A549 (cell line): Measurements from ENCODE around the gene ZNF222. TPM values are rescaled to one million over a fixed set of nuclear protein-coding genes. Genes with fewer than 3 reads are reported as not detected.
A peak's percentile ranks its signal among the peaks of the same experiment; 100 is the strongest.

ENCODE experiments used
- ATAC-seq, 2 experiments: fragments of 200-7000 bp in 1 of 2; fragments of >200 bp in 1 of 2; cut with Nextera tagmentation in 1 of 2; cut with Tn5 transposase in 1 of 2; 3 replicates each; pipeline versions ENCODE4 v1.8.0 to v1.9.1; 2018 to 2020; ENCODE audit warnings: mild to moderate bottlenecking in 1 of 2, moderate library complexity in 1 of 2
- CTCF ChIA-PET: fragments of 300-600 bp; sonication (Branson Sonifier 250); formaldehyde crosslinking; extraction: SDS; loops from one replicate; lab custom pipeline; 2021; ENCODE audit warnings: antibody characterized with exemption, inconsistent platforms; lab: Yijun Ruan, JAX
- POLR2A ChIA-PET: fragments of 350-600 bp; formaldehyde crosslinking; extraction: SDS; loops from one replicate; lab custom pipeline; 2021; ENCODE audit warnings: antibody characterized with exemption, inconsistent platforms; lab: Yijun Ruan, JAX
- DNase-seq, 2 experiments: peaks; one replicate each; pipeline versions ENCODE4 v3.0.0 to v3.0.0-alpha.2; 2011 to 2016; ENCODE audit warnings: low read depth in 1 of 2, low spot score in 1 of 2
- FAIRE-seq: peaks from 2 replicates; lab custom pipeline; 2011; peaks lifted over from hg19 to GRCh38; lab: Jason Lieb, UNC
- H3K27ac ChIP-seq, 2 experiments: fragments of >200 bp; sonication (Bioruptor Twin); formaldehyde crosslinking; 3 replicates each; pipeline ENCODE4 v1.5.1; 2016 to 2017
- H3K4me1 ChIP-seq: fragments of >200 bp; sonication (Bioruptor Twin); formaldehyde crosslinking; 3 replicates; pipeline ENCODE4 v1.6.1; 2016
- H3K4me2 ChIP-seq: fragments of >200 bp; sonication (Bioruptor Twin); formaldehyde crosslinking; 3 replicates; pipeline ENCODE4 v1.6.1; 2016
- H3K4me3 ChIP-seq: fragments of >200 bp; sonication (Bioruptor Twin); formaldehyde crosslinking; 3 replicates; pipeline ENCODE4 v1.5.1; 2016
- H3K9me3 ChIP-seq: fragments of >200 bp; sonication (Bioruptor Twin); formaldehyde crosslinking; 3 replicates; pipeline ENCODE4 v1.6.1; 2016
- BCL3 ChIP-seq: fragments of >200 bp; sonication (Bioruptor Twin); formaldehyde crosslinking; IDR thresholded peaks from 3 replicates; pipeline ENCODE4 v1.6.1; 2016
- BHLHE40 ChIP-seq: IDR thresholded peaks from 2 replicates; pipeline ENCODE4 v1.6.1; 2012; ENCODE audit warnings: low read depth, low read length, inconsistent platforms
- CBX2 ChIP-seq: fragments of 200-600 bp; sonication (generic); IDR thresholded peaks from 2 replicates; pipeline ENCODE4 v1.6.1; 2016; ENCODE audit warnings: low read depth, mild to moderate bottlenecking, borderline replicate concordance
- CBX8 ChIP-seq: fragments of 200-600 bp; sonication (generic); IDR thresholded peaks from 2 replicates; pipeline ENCODE4 v1.6.1; 2016
- CEBPB ChIP-seq, 2 experiments: fragments of >200 bp in 1 of 2; sonication (Bioruptor Twin) in 1 of 2; formaldehyde crosslinking in 1 of 2; IDR thresholded peaks; 2 replicates each; pipeline ENCODE4 v1.6.1; 2012 to 2016
- EHMT2 ChIP-seq: fragments of 200-600 bp; sonication (generic); IDR thresholded peaks from 2 replicates; pipeline ENCODE4 v1.6.1; 2016; ENCODE audit warnings: antibody characterized with exemption, low read depth, mild to moderate bottlenecking, moderate library complexity
- ELK1 ChIP-seq: fragments of 150-350 bp; IDR thresholded peaks from 2 replicates; pipeline ENCODE4 v1.6.1; 2014; ENCODE audit warnings: low read depth, mild to moderate bottlenecking, low read length
- ESRRA ChIP-seq: fragments of 150-350 bp; IDR thresholded peaks from 2 replicates; pipeline ENCODE4 v1.6.1; 2014; ENCODE audit warnings: mild to moderate bottlenecking, low read length, borderline replicate concordance
- FOSL2 ChIP-seq, 2 experiments: fragments of 450-650 bp in 1 of 2; fragments of >200 bp in 1 of 2; sonication (Bioruptor Twin) in 1 of 2; formaldehyde crosslinking; IDR thresholded peaks; 2 replicates each; pipeline versions ENCODE4 v1.5.0 to v1.6.1; 2016 to 2020; ENCODE audit warnings: mild to moderate bottlenecking in 1 of 2, moderate library complexity in 1 of 2
- FOXS1 ChIP-seq: fragments of 250-450 bp; sonication (Bioruptor Pico); IDR thresholded peaks from 2 replicates; pipeline ENCODE4 v1.5.0; 2020; ENCODE audit warnings: mild to moderate bottlenecking, moderate library complexity
- HDAC2 ChIP-seq: fragments of 200-600 bp; sonication (generic); IDR thresholded peaks from 2 replicates; pipeline ENCODE4 v1.6.1; 2016
- HES2 ChIP-seq: fragments of >200 bp; sonication (Bioruptor Twin); formaldehyde crosslinking; IDR thresholded peaks from 2 replicates; pipeline ENCODE4 v1.6.1; 2016
- HEYL ChIP-seq: fragments of 250-450 bp; sonication (Bioruptor Pico); IDR thresholded peaks from 2 replicates; pipeline ENCODE4 v1.8.0; 2021; ENCODE audit warnings: mild to moderate bottlenecking, moderate library complexity
- HOXA7 ChIP-seq: fragments of 250-450 bp; sonication (Bioruptor Pico); IDR thresholded peaks from 2 replicates; pipeline ENCODE4 v1.5.0; 2020; ENCODE audit warnings: mild to moderate bottlenecking, moderate library complexity
- JUN ChIP-seq, 2 experiments: fragments of >200 bp; sonication (Bioruptor Twin); formaldehyde crosslinking; IDR thresholded peaks; 2 replicates in 1 of 2; 3 replicates in 1 of 2; pipeline ENCODE4 v1.6.1; 2016 to 2017
- JUNB ChIP-seq: fragments of >200 bp; sonication (Bioruptor Twin); formaldehyde crosslinking; IDR thresholded peaks from 2 replicates; pipeline ENCODE4 v1.6.1; 2016
- KDM5A ChIP-seq: fragments of 200-600 bp; sonication (generic); IDR thresholded peaks from 2 replicates; pipeline ENCODE4 v1.6.1; 2016; ENCODE audit warnings: antibody characterized with exemption, mild to moderate bottlenecking
- MAFK ChIP-seq: fragments of 450-650 bp; IDR thresholded peaks from 2 replicates; pipeline ENCODE4 v1.6.1; 2014; ENCODE audit not compliant: partially characterized antibody
- MAX ChIP-seq: IDR thresholded peaks from 2 replicates; pipeline ENCODE4 v1.6.1; 2012
- MAZ ChIP-seq: fragments of 150-350 bp; IDR thresholded peaks from 2 replicates; pipeline ENCODE4 v1.6.1; 2014; ENCODE audit warnings: antibody characterized with exemption, low read depth, low read length, borderline replicate concordance
- NFE2L2 ChIP-seq: fragments of 150-350 bp; conservative IDR thresholded peaks from 2 replicates; pipeline ENCODE4 v1.6.1; 2014; ENCODE audit warnings: low read length
- NR3C1 ChIP-seq: fragments of >200 bp; sonication (Bioruptor Twin); formaldehyde crosslinking; IDR thresholded peaks from 3 replicates; pipeline ENCODE4 v1.6.1; 2017
- PBX3 ChIP-seq: IDR thresholded peaks from 2 replicates; pipeline ENCODE4 v1.6.1; 2012
- PHF8 ChIP-seq: fragments of 200-600 bp; sonication (generic); IDR thresholded peaks from 2 replicates; pipeline ENCODE4 v1.6.1; 2016; ENCODE audit warnings: low read depth, mild to moderate bottlenecking, antibody characterized with exemption, moderate library complexity, borderline replicate concordance
- POLR2A ChIP-seq: IDR thresholded peaks from 2 replicates; pipeline ENCODE4 v1.6.1; 2012; ENCODE audit warnings: mild to moderate bottlenecking, low read length
- RARB ChIP-seq: fragments of 250-450 bp; sonication (Bioruptor Pico); IDR thresholded peaks from 2 replicates; pipeline ENCODE4 v1.8.0; 2021; ENCODE audit warnings: mild to moderate bottlenecking, moderate library complexity
- RCOR1 ChIP-seq: fragments of 150-350 bp; IDR thresholded peaks from 2 replicates; pipeline ENCODE4 v1.6.1; 2014; ENCODE audit warnings: antibody characterized with exemption, low read length, low read depth
- RFX5 ChIP-seq: fragments of 450-650 bp; IDR thresholded peaks from 2 replicates; pipeline ENCODE4 v1.7.1; 2014; ENCODE audit warnings: antibody characterized with exemption, mild to moderate bottlenecking, moderate library complexity
- SREBF2 ChIP-seq: fragments of 450-650 bp; IDR thresholded peaks from 2 replicates; pipeline ENCODE4 v1.6.1; 2014; ENCODE audit warnings: mild to moderate bottlenecking, moderate library complexity
- USF2 ChIP-seq: fragments of 450-650 bp; IDR thresholded peaks from 2 replicates; pipeline ENCODE4 v1.6.1; 2014; ENCODE audit warnings: antibody characterized with exemption
- ZFP36 ChIP-seq: fragments of 450-650 bp; IDR thresholded peaks from 2 replicates; pipeline ENCODE4 v1.6.1; 2014; ENCODE audit warnings: borderline replicate concordance; ENCODE audit not compliant: partially characterized antibody
- ZSCAN20 ChIP-seq: fragments of 250-450 bp; sonication (Bioruptor Pico); IDR thresholded peaks from 2 replicates; pipeline ENCODE4 v1.8.0; 2022; ENCODE audit warnings: mild to moderate bottlenecking, moderate library complexity
- WGBS: methylation state at CpG from one replicate; pipeline ENCODE4 v1.1.6; 2017; ENCODE audit errors: missing lambda C conversion rate; 5-methylcytosine and 5-hydroxymethylcytosine counted together
- polyA minus RNA-seq: library from RNA; depleted of rRNA, polyadenylated mRNA; stranded (reverse); fragments of >200 nt; gene quantifications from 2 replicates; pipeline ENCODE4 v1.2.3, GENCODE V29; 2011; rRNA and poly(A)+ RNA removed
- polyA plus RNA-seq, 4 experiments: library from polyadenylated mRNA; depleted of rRNA in 3 of 4; stranded (reverse); fragments of >200 nt; fragmentation: RNase III in 1 of 4; extraction: RNeasy Plus Mini Kit Qiagen cat#74134 plus additional on column Dnase treatment in 1 of 4; gene quantifications; 2 replicates in 3 of 4; 3 replicates in 1 of 4; pipeline ENCODE4 v1.2.3, GENCODE V29; 2011 to 2017

The ZNF222 gene
- 6.2 and 7.0 TPM in 2 replicates for polyA plus RNA-seq (2011; rRNA removed)
- 1.8 and 2.8 TPM in 2 replicates for polyA plus RNA-seq (2012; cell fraction: cytosol; rRNA removed)
- 1.00 and 2.4 TPM in 2 replicates for polyA plus RNA-seq (2012; cell fraction: nucleus; rRNA removed)
- 4.6 to 5.9 TPM (median 4.7 TPM) in 3 replicates for polyA plus RNA-seq (2017; fragmentation: RNase III; extraction: RNeasy Plus Mini Kit Qiagen cat#74134 plus additional on column Dnase treatment)
- polyA minus RNA-seq, result 4.5 and 6.9 TPM in 2 replicates

- WGBS, result 9% methylated on average over 37 of the region's 37 CpGs
These were observed at the start of gene ZNF222 for GRCh38 chr19:44025217-44025936. ZNF222 (plus strand) TSS chr19:44025379; CDS start chr19:44025437, 58 bp downstream.

GRCh38 chr19:43976732-43977131 is 48.4 kb upstream of the ZNF222 start:
- Histone ChIP-seq H3K4me3 (no peak overlapping the region), H3K27ac (no peak overlapping the region), H3K9me3 (peaks cover 84% of the 10 kb centered on the region), H3K4me2 (no peak overlapping the region), H3K4me1 (no peaks in the 10 kb centered on the region)
- DNase-seq (no peak), FAIRE-seq (peak; percentile 84), ATAC-seq (no peak)
- no peak for TF ChIP-seq HDAC2
- TF ChIP-seq FOXS1 (CRISPR knock-in tag), result no peak
- no peak for TF ChIP-seq RCOR1
- no peak for TF ChIP-seq POLR2A
- no peak for TF ChIP-seq ZFP36
- no peak for TF ChIP-seq ZSCAN20 (CRISPR knock-in tag)
- TF ChIP-seq KDM5A, result no peak
- no peak for TF ChIP-seq NR3C1
- no peak for TF ChIP-seq JUN (IDR thresholded peaks at IDR 0.05)
- no peak for TF ChIP-seq ESRRA
- TF ChIP-seq HEYL (CRISPR knock-in tag), result no peak
- TF ChIP-seq MAZ, result no peak
- no peak for TF ChIP-seq USF2
- no peak for TF ChIP-seq CBX2
- TF ChIP-seq BCL3, result no peak
- 4% methylated on average over 1 of the region's 1 CpG for WGBS
- CTCF ChIA-PET, result no interaction called here
- POLR2A ChIA-PET, result no interaction called here

More at GRCh38 chr19:44025217-44025936, at the start of gene ZNF222:
- TF ChIP-seq CBX8 (no peak), FOSL2 (IDR thresholded peaks at IDR 0.05) (no peak), FOSL2 (CRISPR knock-in tag; IDR thresholded peaks at IDR 0.05) (peak; percentile 42), ELK1 (no peak), POLR2A (0 out of 2 replicates have a peak, but pooled peaks have one; percentile 9), NR3C1 (no peak), MAFK (peak; percentile 11), CBX2 (no peak), ZSCAN20 (CRISPR knock-in tag) (no peak), EHMT2 (no peak), PHF8 (peak; percentile 54; the same call in 1 of the 2 replicates), RFX5 (no peak), BHLHE40 (no peak), RARB (CRISPR knock-in tag) (no peak), HOXA7 (no peak), PBX3 (no peak), CEBPB (IDR thresholded peaks at IDR 0.05) (peak in 1 of 2 experiments; percentile 19; a peak in 1 of 4 replicates), JUNB (no peak), MAX (peak; percentile 51; the same call in 1 of the 2 replicates), HES2 (no peak), SREBF2 (no peak), NFE2L2 (no peak)
- Histone ChIP-seq H3K27ac (peak within 1 kb of the TSS; percentile 81 to 87), H3K4me2 (peak within 1 kb of the TSS; percentile 81), H3K9me3 (peaks cover 52% of the 10 kb centered on the region), H3K4me1 (no peaks in the 10 kb centered on the region), H3K4me3 (peak within 1 kb of the TSS; percentile 89)
- ChIA-PET POLR2A (no interaction called here), CTCF (interaction anchor here (0.9 kb wide), 1 partner anchor 176 kb away, joined by 4 read pairs; no protein-coding TSS in a partner anchor)
- DNase-seq (peak; percentile 70 to 89), FAIRE-seq (peak; percentile 81), ATAC-seq (peak; percentile 99)
